H1 (cell line): ENCODE results near the gene TMC3. TPM values are rescaled to one million over a fixed set of nuclear protein-coding genes. Genes with fewer than 3 reads are reported as not detected.

ENCODE experiments used
- CTCF ChIA-PET: fragments of 300-600 bp; sonication (Branson Sonifier 250); formaldehyde crosslinking; loops from one replicate; lab custom pipeline; 2021; ENCODE audit not compliant: partially characterized antibody; lab: Charles Lee
- POLR2A ChIA-PET: fragments of 300-600 bp; sonication (Branson Sonifier 250); formaldehyde crosslinking; loops from one replicate; lab custom pipeline; 2021; ENCODE audit warnings: inconsistent platforms; ENCODE audit not compliant: partially characterized antibody; lab: Charles Lee
- DNase-seq, 2 experiments: peaks; one replicate each; pipeline versions ENCODE4 v3.0.0 to v3.0.0-alpha.2; 2010 to 2022; ENCODE audit warnings: low spot score in 2 of 2, low read depth in 1 of 2, mixed read lengths in 1 of 2
- FAIRE-seq: peaks from 2 replicates; lab custom pipeline; 2011; peaks lifted over from hg19 to GRCh38; lab: Jason Lieb, UNC
- H2AFZ ChIP-seq: 2 replicates; pipeline ENCODE4 v1.8.1; 2012; ENCODE audit warnings: low read length, inconsistent platforms
- H2AK5ac ChIP-seq: 2 replicates; pipeline ENCODE4 v1.6.1; 2013; ENCODE audit warnings: low read depth, low read length
- H2BK120ac ChIP-seq: replicated peaks from 2 replicates; pipeline ENCODE3; 2013; ENCODE audit warnings: low read depth, low read length, inconsistent platforms
- H2BK12ac ChIP-seq: 2 replicates; pipeline ENCODE4 v1.6.1; 2013; ENCODE audit warnings: low read depth, low read length
- H2BK15ac ChIP-seq: 2 replicates; pipeline ENCODE4 v1.6.1; 2013; ENCODE audit warnings: low read length
- H2BK20ac ChIP-seq: 2 replicates; pipeline ENCODE4 v1.6.1; 2013; ENCODE audit warnings: low read length
- H2BK5ac ChIP-seq: 2 replicates; pipeline ENCODE4 v1.6.1; 2013; ENCODE audit warnings: low read depth, low read length
- H3K14ac ChIP-seq: 2 replicates; pipeline ENCODE4 v1.6.1; 2013; ENCODE audit warnings: inconsistent platforms; ENCODE audit not compliant: insufficient read length
- H3K18ac ChIP-seq: 2 replicates; pipeline ENCODE4 v1.6.1; 2013; ENCODE audit warnings: low read length; ENCODE audit errors: extremely low read depth
- H3K23ac ChIP-seq: 2 replicates; pipeline ENCODE4 v1.6.1; 2013; ENCODE audit warnings: inconsistent platforms; ENCODE audit not compliant: insufficient read length
- H3K23me2 ChIP-seq: 2 replicates; pipeline ENCODE4 v1.6.1; 2013; ENCODE audit warnings: low read depth, low read length
- H3K27ac ChIP-seq: 2 replicates; pipeline ENCODE4 v1.6.1; 2011; ENCODE audit warnings: low read depth, low read length, inconsistent platforms
- H3K27me3 ChIP-seq, 4 experiments: replicated peaks in 1 of 4; 1 replicate in 1 of 4; 2 replicates in 3 of 4; pipeline versions ENCODE4 v1.6.1 to v1.8.1; 2011 to 2013; ENCODE audit warnings: low read length in 3 of 4, mild to moderate bottlenecking in 3 of 4, inconsistent platforms in 2 of 4, mixed read lengths in 2 of 4, moderate library complexity in 1 of 4; ENCODE audit not compliant: control insufficient read depth in 3 of 4, insufficient read depth in 3 of 4; ENCODE audit errors: extremely low read depth in 1 of 4
- H3K36me3 ChIP-seq, 4 experiments: 2 replicates each; pipeline versions ENCODE4 v1.6.1 to v1.8.1; 2011 to 2013; ENCODE audit warnings: mild to moderate bottlenecking in 4 of 4, low read length in 3 of 4, moderate library complexity in 2 of 4, control low read depth in 1 of 4, inconsistent platforms in 1 of 4; ENCODE audit not compliant: insufficient read depth in 4 of 4, control insufficient read depth in 2 of 4
- H3K4ac ChIP-seq: replicated peaks from 2 replicates; pipeline ENCODE3; 2013; ENCODE audit warnings: low read length, low read depth, mixed read lengths, inconsistent platforms; ENCODE audit not compliant: insufficient read length
- H3K4me1 ChIP-seq, 4 experiments: replicated peaks in 1 of 4; 1 replicate in 1 of 4; 2 replicates in 3 of 4; pipeline versions ENCODE4 v1.6.1 to v1.8.1; 2011 to 2013; ENCODE audit warnings: low read length in 3 of 4, inconsistent platforms in 2 of 4, mixed read lengths in 1 of 4; ENCODE audit not compliant: insufficient read depth in 4 of 4, control insufficient read depth in 3 of 4
- H3K4me2 ChIP-seq, 2 experiments: 2 replicates each; pipeline versions ENCODE4 v1.6.1 to v1.8.1; 2011 to 2013; ENCODE audit warnings: low read depth in 2 of 2, low read length in 2 of 2, control low read depth in 1 of 2, inconsistent platforms in 1 of 2, mild to moderate bottlenecking in 1 of 2; ENCODE audit not compliant: insufficient read depth in 1 of 2
- H3K4me3 ChIP-seq, 4 experiments: fragments of 200-600, 300-600 bp in 1 of 4; sonication (generic), shearing (Covaris generic), sonication (Bioruptor Twin) in 1 of 4; 2 replicates each; pipeline versions ENCODE4 v1.5.1 to v1.8.1; 2011 to 2016; ENCODE audit warnings: low read length in 4 of 4, low read depth in 3 of 4, control low read depth in 2 of 4, inconsistent platforms in 2 of 4, mild to moderate bottlenecking in 2 of 4, mixed read lengths in 1 of 4, moderate library complexity in 1 of 4; ENCODE audit not compliant: insufficient read depth in 2 of 4; ENCODE audit errors: extremely low read depth in 1 of 4
- H3K56ac ChIP-seq: replicated peaks from 2 replicates; pipeline ENCODE3; 2013; ENCODE audit warnings: low read depth, mild to moderate bottlenecking, mixed read lengths, low read length, inconsistent platforms; ENCODE audit not compliant: insufficient read length
- H3K79me1 ChIP-seq: 2 replicates; pipeline ENCODE4 v1.6.1; 2013; ENCODE audit warnings: low read depth, low read length, control low read depth
- H3K79me2 ChIP-seq, 2 experiments: 2 replicates each; pipeline versions ENCODE4 v1.6.1 to v1.8.1; 2012 to 2013; ENCODE audit warnings: low read length in 2 of 2, mild to moderate bottlenecking in 2 of 2, inconsistent platforms in 1 of 2; ENCODE audit not compliant: insufficient read depth in 2 of 2, control insufficient read depth in 1 of 2
- H3K9ac ChIP-seq, 4 experiments: replicated peaks in 1 of 4; 1 replicate in 1 of 4; 2 replicates in 3 of 4; pipeline versions ENCODE4 v1.6.1 to v1.8.1; 2011 to 2013; ENCODE audit warnings: low read depth in 3 of 4, low read length in 3 of 4, control low read depth in 2 of 4, mild to moderate bottlenecking in 2 of 4, moderate library complexity in 2 of 4, inconsistent platforms in 1 of 4; ENCODE audit errors: extremely low read depth in 1 of 4
- H3K9me3 ChIP-seq, 2 experiments: 2 replicates each; pipeline versions ENCODE4 v1.6.1 to v1.8.1; 2012 to 2013; ENCODE audit warnings: mild to moderate bottlenecking in 2 of 2, moderate library complexity in 2 of 2, control low read depth in 1 of 2, inconsistent platforms in 1 of 2, low read depth in 1 of 2, low read length in 1 of 2, mixed read lengths in 1 of 2; ENCODE audit not compliant: insufficient read depth in 2 of 2
- H4K20me1 ChIP-seq, 2 experiments: replicated peaks in 1 of 2; 2 replicates each; pipeline versions ENCODE3 to v1.8.1; 2011 to 2013; ENCODE audit warnings: inconsistent platforms in 2 of 2, low read length in 2 of 2, mild to moderate bottlenecking in 1 of 2; ENCODE audit not compliant: insufficient read depth in 2 of 2, control insufficient read depth in 1 of 2
- H4K5ac ChIP-seq: 2 replicates; pipeline ENCODE4 v1.6.1; 2013; ENCODE audit warnings: low read length, low read depth, mixed read lengths, inconsistent platforms; ENCODE audit not compliant: insufficient read length
- H4K8ac ChIP-seq: 2 replicates; pipeline ENCODE4 v1.8.0; 2013; ENCODE audit warnings: mild to moderate bottlenecking, moderate library complexity, low read length, inconsistent platforms; ENCODE audit not compliant: insufficient read depth; ENCODE audit errors: extremely low read depth
- H4K91ac ChIP-seq: replicated peaks from 2 replicates; pipeline ENCODE3; 2013; ENCODE audit warnings: low read length, mixed read lengths, inconsistent platforms; ENCODE audit not compliant: insufficient read length
- CBX8 ChIP-seq: fragments of 300-800, 300-1000 bp; sonication (generic); IDR thresholded peaks from 2 replicates; pipeline ENCODE4 v1.7.1; 2016; ENCODE audit warnings: low read depth, low read length, borderline replicate concordance
- EZH2 ChIP-seq: fragments of 200-600 bp; sonication (generic); IDR thresholded peaks from 2 replicates; pipeline ENCODE4 v1.7.1; 2012; ENCODE audit warnings: low read depth, mild to moderate bottlenecking, moderate library complexity, low read length, inconsistent platforms; ENCODE audit not compliant: severe bottlenecking
- JUND ChIP-seq: IDR thresholded peaks from 2 replicates; pipeline ENCODE4 v1.6.1; 2011; ENCODE audit warnings: mild to moderate bottlenecking, improper control_type of control experiment, low read length
- RAD21 ChIP-seq, 2 experiments: IDR thresholded peaks in 1 of 2; conservative IDR thresholded peaks in 1 of 2; 2 replicates each; pipeline ENCODE4 v1.6.1; 2011; ENCODE audit warnings: low read depth in 2 of 2, low read length in 2 of 2, improper control_type of control experiment in 1 of 2, inconsistent platforms in 1 of 2, mild to moderate bottlenecking in 1 of 2, moderate library complexity in 1 of 2
- TEAD4 ChIP-seq: IDR thresholded peaks from 2 replicates; pipeline ENCODE4 v1.6.1; 2012; ENCODE audit warnings: low read depth, low read length, inconsistent platforms, mixed read lengths
- WGBS, 2 experiments: shearing (Covaris generic) in 1 of 2; methylation state at CpG; one replicate each; pipeline versions ENCODE4 v1.1.6 to v1.1.7; 2013 to 2015; ENCODE audit warnings: low lambda C conversion rate in 2 of 2, mixed read lengths in 2 of 2, inconsistent platforms in 1 of 2, low coverage in 1 of 2, missing lambda C conversion rate in 1 of 2; ENCODE audit not compliant: insufficient replicate concordance in 2 of 2, insufficient coverage in 1 of 2, insufficient read length in 1 of 2; ENCODE audit errors: extremely low coverage in 1 of 2, missing lambda C conversion rate in 1 of 2; 5-methylcytosine and 5-hydroxymethylcytosine counted together
- polyA plus RNA-seq, 7 experiments: library from polyadenylated mRNA; depleted of rRNA in 3 of 7; stranded (reverse) in 5 of 7; unstranded in 2 of 7; fragments of >200 nt in 5 of 7; fragments of 200-250 nt in 2 of 7; gene quantifications; 1 replicate in 5 of 7; 2 replicates in 1 of 7; 4 replicates in 1 of 7; pipeline versions ENCODE4 v1.2.1 to v1.2.3, GENCODE V29; 2011 to 2013; ENCODE audit warnings: missing spikeins in 2 of 7, mixed read lengths in 2 of 7
- total RNA-seq: library from RNA; stranded (reverse); fragmentation: NEBNext Ultra II Directional; extraction: Animal tissue kit (Norgen Biotek cat#: 25700); gene quantifications from 2 replicates; pipeline ENCODE4 v1.2.1, GENCODE V29; 2021

The TMC3 gene
- total and polyA plus RNA-seq, 2 of the 8 experiments (the other 6 are each of a cell fraction or from before 2014, with no cell fraction given): not detected

- no peak overlapping the region for H3K18ac ChIP-seq
- no peak overlapping the region for H4K5ac ChIP-seq
- H3K9me3 ChIP-seq: no peaks in the 10 kb centered on the region
- ChIA-PET CTCF (interaction anchor here (1.2 to 1.6 kb wide), 3 partner anchors 12 to 76 kb away, joined by 3 to 6 read pairs (median 3); no protein-coding TSS in a partner anchor), POLR2A (interaction anchor here (0.6 to 2.7 kb wide), 13 partner anchors 9 to 57 kb away, joined by 3 to 9 read pairs (median 3); no protein-coding TSS in a partner anchor)
- peaks cover 0 to 8% (median under 1%) of the 10 kb centered on the region in 4 experiments; a peak in 4 of 7 replicates for H3K4me1 ChIP-seq
- H3K27ac ChIP-seq: no peak overlapping the region
- no peak for FAIRE-seq
- H2AK5ac ChIP-seq: no peak overlapping the region
- H3K23me2 ChIP-seq: peaks cover 6% of the 10 kb centered on the region; the same call in 1 of the 2 replicates
- no peaks in the 10 kb centered on the region for H3K79me2 ChIP-seq
- H3K36me3 ChIP-seq: peaks cover 0 to 3% (median 0%) of the 10 kb centered on the region in 4 experiments; a peak in 2 of 8 replicates
- H3K56ac ChIP-seq: no peak overlapping the region
- no peak overlapping the region for H2BK20ac ChIP-seq
- peak overlapping the region; percentile 72 to 79 for H3K4me2 ChIP-seq
- no peak for DNase-seq
- no peak overlapping the region for H3K14ac ChIP-seq
- H3K4ac ChIP-seq: no peak overlapping the region
- peaks cover 0 to 4% of the 10 kb centered on the region in 2 experiments for H4K20me1 ChIP-seq
- H3K23ac ChIP-seq: no peak overlapping the region
- H2BK5ac ChIP-seq: no peak overlapping the region; the same call in 1 of the 2 replicates
- H2BK12ac ChIP-seq: no peak overlapping the region
- peak overlapping the region; percentile 87; the same call in 1 of the 2 replicates for H2AFZ ChIP-seq
- H3K4me3 ChIP-seq: peak overlapping the region; percentile 58 to 82 (median 75)
- peak overlapping the region; percentile 56 to 80 (median 72); a peak in 6 of 7 replicates for H3K9ac ChIP-seq
- peak overlapping the region; percentile 82; the same call in 1 of the 2 replicates for H4K8ac ChIP-seq
- H3K79me1 ChIP-seq: no peaks in the 10 kb centered on the region
- WGBS, 2 experiments: 9% methylated on average over 4 of the region's 4 CpGs; no CpG with 5 or more reads in 1 of the 2 experiments
- H4K91ac ChIP-seq: no peak overlapping the region
- H2BK120ac ChIP-seq: no peak overlapping the region
- H2BK15ac ChIP-seq: no peak overlapping the region; the same call in 1 of the 2 replicates
- H3K27me3 ChIP-seq: 0 out of 7 replicates have a peak, but pooled peaks cover 0 to 3% (median 0%) of the 10 kb centered on the region in 4 experiments
- TF ChIP-seq RAD21 (IDR thresholded peaks at IDR 0.05 in 1 of 2, conservative IDR thresholded peaks at IDR 0.05 in 1 of 2; ENCODE audit: low read depth in 2 of 2, low read length in 2 of 2) (no peak), CBX8 (no peak), TEAD4 (no peak), JUND (no peak), EZH2 (no peak)
Observed at GRCh38 chr15:81323559-81323943, 50.5 kb downstream of the TMC3 start.
